ENCODE data around the gene KCNK15.

GRCh38 chr20:44785768-44786167 is 40.1 kb downstream of the KCNK15 start:
- TF ChIP-seq ZBTB11 (CRISPR knock-in tag; IDR thresholded peaks at IDR 0.05) = no peak
- no peak for TF ChIP-seq POLR2A (IDR thresholded peaks at IDR 0.05; ENCODE audit: low read depth, low read length)
- no peak for TF ChIP-seq YY1 (IDR thresholded peaks at IDR 0.05; ENCODE audit: low read depth, low read length)
- no peak for TF ChIP-seq CTCF (IDR thresholded peaks at IDR 0.05 in 2 of 3, conservative IDR thresholded peaks at IDR 0.05 in 1 of 3; ENCODE audit: control insufficient read depth in 2 of 3, extremely low read depth in 1 of 3, insufficient read depth in 1 of 3, low read depth in 3 of 3, low read length in 3 of 3)
- no peak for TF ChIP-seq EZH2 (IDR thresholded peaks at IDR 0.05; ENCODE audit: borderline replicate concordance, control insufficient read depth, low read depth, low read length)
- no peak for TF ChIP-seq NFYB (IDR thresholded peaks at IDR 0.05; ENCODE audit: insufficient read depth, low read depth, low read length)
- no peak for TF ChIP-seq NR2F1 (conservative IDR thresholded peaks at IDR 0.05)
- TF ChIP-seq CREB1 (IDR thresholded peaks at IDR 0.05; ENCODE audit: low read depth) = no peak
- no peak for TF ChIP-seq HDAC6 (IDR thresholded peaks at IDR 0.05; ENCODE audit: unreplicated experiment)
